Natural killer cell treated with Interleukin-12 subunit alpha and Interleukin-12 subunit beta and Interleukin-15 and Interleukin-18, amount 100 ng/mL, for 72 hours (primary cell): Measurements from ENCODE around the gene PALD1. TPM values are rescaled to one million over a fixed set of nuclear protein-coding genes. Genes with fewer than 3 reads are reported as not detected.

ENCODE experiments used
- ATAC-seq, 2 donors: fragments of 150-1000 bp; cut with Tn5 transposase in 1 of 2; sonication (Bioruptor Pico), chemical (Tn5 transposase) in 1 of 2; 2 replicates each; pipeline ENCODE4 v1.10.0; 2021
- DNase-seq: peaks from one replicate; pipeline ENCODE4 v3.0.0; 2022; ENCODE audit warnings: low spot score
- H3K27ac Mint-ChIP-seq, 2 donors: 1 replicate in 1 of 2; 2 replicates in 1 of 2; pipeline ENCODE4 v1.8.0; 2022; ENCODE audit warnings: mixed read lengths in 2 of 2, mild to moderate bottlenecking in 1 of 2, moderate library complexity in 1 of 2
- H3K27me3 Mint-ChIP-seq, 2 donors: 1 replicate in 1 of 2; 2 replicates in 1 of 2; pipeline ENCODE4 v1.8.0; 2022; ENCODE audit warnings: mixed read lengths in 2 of 2
- H3K36me3 Mint-ChIP-seq: one replicate; pipeline ENCODE4 v1.8.0; 2022; ENCODE audit warnings: mixed read lengths
- H3K4me1 Mint-ChIP-seq, 2 donors: 1 replicate in 1 of 2; 2 replicates in 1 of 2; pipeline ENCODE4 v1.8.0; 2022; ENCODE audit warnings: low read depth in 2 of 2, mixed read lengths in 2 of 2, mild to moderate bottlenecking in 1 of 2
- H3K4me3 Mint-ChIP-seq: one replicate; pipeline ENCODE4 v1.8.0; 2022; ENCODE audit warnings: mixed read lengths
- H3K9me3 Mint-ChIP-seq: 2 replicates; pipeline ENCODE4 v1.8.0; 2022; ENCODE audit warnings: mixed read lengths
- total RNA-seq, 2 donors: library from RNA; stranded (reverse); gene quantifications; one replicate each; pipeline ENCODE4 v1.2.3, GENCODE V29; 2022

The PALD1 gene
- total RNA-seq, 2 donors from 2014 or later: 0.33 to 1.4 TPM

GRCh38 chr10:70534281-70534680, 55.7 kb downstream of the PALD1 start:
- ATAC-seq: no peak
- DNase-seq: no peak
- Mint-ChIP-seq H3K27me3 (peaks cover 0 to 5% of the 10 kb centered on the region in 2 donors), H3K36me3 (no peaks in the 10 kb centered on the region), H3K4me1 (no peaks in the 10 kb centered on the region), H3K9me3 (no peaks in the 10 kb centered on the region), H3K4me3 (no peak overlapping the region), H3K27ac (no peak overlapping the region)

GRCh38 chr10:70535001-70535400, 56.4 kb downstream of the PALD1 start:
- Mint-ChIP-seq H3K27me3 (peaks cover 5% of the 10 kb centered on the region in 2 donors), H3K4me1 (peaks cover 0 to 3% of the 10 kb centered on the region in 2 donors), H3K27ac (no peak overlapping the region), H3K36me3 (no peaks in the 10 kb centered on the region), H3K9me3 (no peaks in the 10 kb centered on the region), H3K4me3 (no peak overlapping the region)
- no peak for ATAC-seq
- DNase-seq: no peak

DNA sequence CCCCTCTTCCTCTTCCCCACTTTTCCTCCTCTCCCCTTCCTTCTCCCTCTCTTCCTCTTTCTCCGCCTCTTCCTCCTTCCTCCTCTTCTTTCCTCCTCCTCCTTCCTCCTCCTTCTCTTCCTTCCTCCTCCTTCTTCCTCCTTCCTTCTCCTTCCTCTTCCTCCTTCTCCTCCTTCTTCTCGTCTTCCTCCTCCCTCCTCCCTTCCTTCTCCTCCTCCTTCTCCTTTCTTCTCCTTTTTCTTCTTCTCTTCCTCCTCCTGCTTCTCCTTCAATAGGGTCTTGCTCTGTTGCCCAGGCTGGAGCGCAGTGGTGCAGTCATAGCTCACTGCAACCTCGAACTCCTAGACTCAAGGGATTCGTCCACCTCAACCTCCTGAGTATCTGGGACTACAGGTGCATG, 56.9 kb downstream of the PALD1 start:
- ATAC-seq (no peak), DNase-seq (no peak)
- Mint-ChIP-seq H3K27me3 (peaks cover 5 to 8% of the 10 kb centered on the region in 2 donors), H3K36me3 (no peaks in the 10 kb centered on the region), H3K9me3 (no peaks in the 10 kb centered on the region), H3K4me3 (no peak overlapping the region), H3K4me1 (peaks cover 0 to 8% of the 10 kb centered on the region in 2 donors), H3K27ac (no peak overlapping the region)

DNA sequence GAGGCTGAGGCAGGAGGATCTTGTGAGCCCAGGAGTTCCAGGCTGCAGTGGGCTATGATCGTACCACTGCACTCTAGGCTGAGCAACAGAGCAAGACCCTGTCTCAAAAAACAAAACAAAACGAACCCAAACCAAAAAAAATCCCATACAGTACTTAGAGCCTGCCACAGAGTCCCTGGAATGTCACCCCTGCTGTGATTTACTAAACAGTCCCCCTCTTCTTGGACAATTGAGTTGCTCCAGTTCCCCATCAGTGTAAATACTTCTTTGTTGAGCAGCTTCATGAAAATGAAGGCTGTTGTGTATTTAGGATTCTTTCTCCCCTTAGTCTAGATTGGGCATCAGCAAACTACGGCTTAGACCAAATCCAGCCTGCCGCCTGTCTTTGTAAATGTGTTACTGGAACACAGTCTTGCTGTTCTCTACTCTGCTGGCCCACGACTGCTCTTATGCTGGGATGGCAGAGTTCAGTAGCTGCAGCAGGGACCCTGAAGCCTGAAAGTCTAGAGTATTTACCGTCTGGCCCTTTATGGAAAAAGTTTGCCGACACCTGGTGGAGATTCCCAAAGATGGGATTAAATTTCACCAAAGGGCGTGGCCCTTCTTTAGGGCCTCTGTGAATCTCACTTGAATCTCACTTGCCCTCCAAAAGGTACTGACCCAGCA, 57.8 kb downstream of the PALD1 start:
- Mint-ChIP-seq H3K4me1 (peaks cover 0 to 8% of the 10 kb centered on the region in 2 donors), H3K4me3 (no peak overlapping the region), H3K27ac (no peak overlapping the region)

DNA sequence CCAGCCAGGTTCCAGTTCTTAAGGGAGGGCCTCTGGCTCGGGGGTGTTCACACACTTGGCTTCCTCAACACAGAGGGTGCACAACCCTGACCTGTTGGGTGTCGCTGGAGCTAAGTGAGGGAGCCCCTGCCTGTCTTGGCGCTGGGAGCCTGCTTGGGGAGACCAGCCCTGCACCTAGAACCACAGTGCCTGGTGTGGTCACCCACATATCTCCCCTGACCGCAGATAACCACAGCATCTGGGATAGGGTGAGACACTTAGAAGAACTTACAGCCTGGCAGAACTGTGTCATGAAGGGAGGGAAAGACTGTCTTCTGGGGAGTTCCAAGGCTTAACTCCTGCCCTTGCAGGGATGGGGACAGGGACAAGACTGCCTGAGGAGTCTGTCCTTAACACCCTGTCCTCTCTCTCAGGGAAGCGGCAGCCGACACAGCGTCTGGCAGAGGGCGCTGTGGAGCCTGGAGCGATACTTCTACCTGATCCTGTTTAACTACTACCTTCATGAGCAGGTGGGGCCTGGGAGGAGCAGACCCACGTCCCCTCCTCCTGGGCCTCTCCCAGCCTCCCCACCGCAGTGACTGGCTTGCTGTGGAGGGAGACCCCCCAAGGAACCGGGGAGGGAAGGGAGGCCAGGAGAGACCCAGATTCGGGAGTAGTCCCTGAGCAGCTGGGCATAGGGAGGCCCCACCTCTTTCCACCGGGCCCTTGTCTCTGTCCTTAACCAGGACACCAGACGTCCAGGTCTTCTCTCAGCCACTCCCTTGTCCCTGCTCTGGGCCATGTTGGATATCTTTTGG, 59.0 kb downstream of the PALD1 start:
- DNase-seq (no peak), ATAC-seq (peak in 1 of 2 donors; percentile 33)
- H3K36me3 Mint-ChIP-seq: no peaks in the 10 kb centered on the region
- H3K4me3 Mint-ChIP-seq: no peak overlapping the region
- H3K4me1 Mint-ChIP-seq: peaks cover 0 to 8% of the 10 kb centered on the region in 2 donors
- peaks cover 5 to 8% of the 10 kb centered on the region in 2 donors for H3K27me3 Mint-ChIP-seq
- no peak overlapping the region for H3K27ac Mint-ChIP-seq
- H3K9me3 Mint-ChIP-seq: no peaks in the 10 kb centered on the region

More for the DNA sequence above, 57.8 kb downstream of the PALD1 start:
- DNase-seq (no peak), ATAC-seq (no peak)
- H3K36me3 Mint-ChIP-seq: no peaks in the 10 kb centered on the region
- H3K9me3 Mint-ChIP-seq: no peaks in the 10 kb centered on the region
- H3K27me3 Mint-ChIP-seq: peaks cover 5 to 8% of the 10 kb centered on the region in 2 donors

- Mint-ChIP-seq H3K36me3 (no peaks in the 10 kb centered on the region), H3K27ac (no peak overlapping the region), H3K4me1 (peaks cover 0 to 8% of the 10 kb centered on the region in 2 donors), H3K9me3 (no peaks in the 10 kb centered on the region), H3K27me3 (peaks cover 5 to 8% of the 10 kb centered on the region in 2 donors), H3K4me3 (no peak overlapping the region)
- no peak for DNase-seq
- no peak for ATAC-seq
Measured at GRCh38 chr10:70538195-70538520, 59.6 kb downstream of the PALD1 start.

DNA sequence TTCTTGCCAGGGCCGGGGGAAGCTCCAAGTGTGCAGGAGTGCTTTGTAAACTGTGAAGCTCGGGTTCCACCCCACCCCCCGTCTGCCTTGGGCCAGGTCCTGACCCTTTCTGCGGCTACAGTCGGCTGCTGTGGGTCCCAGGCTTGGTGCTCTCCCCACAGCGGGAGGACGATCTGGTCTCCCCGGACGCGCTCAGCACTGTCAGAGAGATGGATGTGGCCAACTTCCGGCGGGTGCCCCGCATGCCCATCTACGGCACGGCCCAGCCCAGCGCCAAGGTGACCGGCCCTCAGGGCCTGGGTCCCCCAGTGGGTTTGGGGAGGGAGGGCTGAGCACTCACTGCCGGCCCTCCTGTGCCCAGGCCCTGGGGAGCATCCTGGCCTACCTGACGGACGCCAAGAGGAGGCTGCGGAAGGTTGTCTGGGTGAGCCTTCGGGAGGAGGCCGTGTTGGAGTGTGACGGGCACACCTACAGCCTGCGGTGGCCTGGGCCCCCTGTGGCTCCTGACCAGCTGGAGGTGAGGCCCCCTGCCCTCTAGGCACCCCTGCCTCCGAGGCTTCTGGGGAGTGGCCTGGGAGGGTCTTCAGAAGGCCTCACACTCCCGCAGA, 60.3 kb downstream of the PALD1 start:
- Mint-ChIP-seq H3K36me3 (no peaks in the 10 kb centered on the region), H3K4me3 (no peak overlapping the region), H3K9me3 (no peaks in the 10 kb centered on the region), H3K27me3 (peaks cover 5 to 8% of the 10 kb centered on the region in 2 donors), H3K27ac (no peak overlapping the region), H3K4me1 (peaks cover 0 to 8% of the 10 kb centered on the region in 2 donors)
- no peak for ATAC-seq
- DNase-seq: no peak

GRCh38 chr10:70539471-70539870, 60.9 kb downstream of the PALD1 start:
- DNase-seq (no peak), ATAC-seq (no peak)
- Mint-ChIP-seq H3K27ac (no peak overlapping the region), H3K9me3 (no peaks in the 10 kb centered on the region), H3K36me3 (no peaks in the 10 kb centered on the region), H3K4me1 (peaks cover 0 to 8% of the 10 kb centered on the region in 2 donors), H3K4me3 (no peak overlapping the region), H3K27me3 (peaks cover 5 to 8% of the 10 kb centered on the region in 2 donors)

- peaks cover 5 to 8% of the 10 kb centered on the region in 2 donors for H3K27me3 Mint-ChIP-seq
- DNase-seq (no peak), ATAC-seq (peak in 1 of 2 donors; percentile 55)
- no peaks in the 10 kb centered on the region for H3K9me3 Mint-ChIP-seq
- no peaks in the 10 kb centered on the region for H3K36me3 Mint-ChIP-seq
- H3K27ac Mint-ChIP-seq: no peak overlapping the region
- peaks cover 0 to 8% of the 10 kb centered on the region in 2 donors for H3K4me1 Mint-ChIP-seq
- H3K4me3 Mint-ChIP-seq: no peak overlapping the region
Measured at GRCh38 chr10:70540089-70540788, 61.7 kb downstream of the PALD1 start.

DNA sequence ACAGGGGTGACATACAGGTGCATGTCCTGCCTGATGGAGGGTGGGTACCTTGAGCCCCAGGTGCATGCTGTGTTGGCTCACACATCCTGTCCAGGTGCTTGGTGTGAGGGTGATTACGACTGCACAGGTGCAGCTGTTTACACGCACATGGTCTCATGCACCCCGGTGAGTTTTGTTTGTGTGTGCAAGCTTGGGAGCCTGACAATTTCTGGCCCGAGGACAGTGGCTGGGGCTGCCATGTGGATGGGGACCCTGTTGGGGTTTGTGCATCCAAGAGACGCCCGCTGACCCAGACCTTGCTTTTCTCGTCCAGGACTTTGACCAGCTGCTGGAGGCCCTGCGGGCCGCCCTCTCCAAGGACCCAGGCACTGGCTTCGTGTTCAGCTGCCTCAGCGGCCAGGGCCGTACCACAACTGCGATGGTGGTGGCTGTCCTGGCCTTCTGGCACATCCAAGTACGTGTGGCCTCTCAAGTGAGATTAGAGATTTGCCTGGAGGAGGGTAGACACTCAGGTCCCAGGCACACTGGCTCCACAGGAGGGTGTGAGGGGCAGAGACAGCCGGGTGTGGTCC, 62.3 kb downstream of the PALD1 start:
- Mint-ChIP-seq H3K9me3 (no peaks in the 10 kb centered on the region), H3K27ac (no peak overlapping the region), H3K4me1 (peaks cover 0 to 8% of the 10 kb centered on the region in 2 donors), H3K36me3 (no peaks in the 10 kb centered on the region), H3K4me3 (no peak overlapping the region), H3K27me3 (peaks cover 2 to 8% of the 10 kb centered on the region in 2 donors)
- no peak for ATAC-seq
- DNase-seq: no peak

GRCh38 chr10:70541736-70542564, 63.4 kb downstream of the PALD1 start:
- DNase-seq: no peak
- no peak for ATAC-seq
- no peaks in the 10 kb centered on the region for H3K36me3 Mint-ChIP-seq
- H3K27me3 Mint-ChIP-seq: peaks cover 0 to 8% of the 10 kb centered on the region in 2 donors
- no peak overlapping the region for H3K27ac Mint-ChIP-seq
- H3K4me1 Mint-ChIP-seq: peaks cover 0 to 8% of the 10 kb centered on the region in 2 donors
- no peaks in the 10 kb centered on the region for H3K9me3 Mint-ChIP-seq
- no peak overlapping the region for H3K4me3 Mint-ChIP-seq

DNA sequence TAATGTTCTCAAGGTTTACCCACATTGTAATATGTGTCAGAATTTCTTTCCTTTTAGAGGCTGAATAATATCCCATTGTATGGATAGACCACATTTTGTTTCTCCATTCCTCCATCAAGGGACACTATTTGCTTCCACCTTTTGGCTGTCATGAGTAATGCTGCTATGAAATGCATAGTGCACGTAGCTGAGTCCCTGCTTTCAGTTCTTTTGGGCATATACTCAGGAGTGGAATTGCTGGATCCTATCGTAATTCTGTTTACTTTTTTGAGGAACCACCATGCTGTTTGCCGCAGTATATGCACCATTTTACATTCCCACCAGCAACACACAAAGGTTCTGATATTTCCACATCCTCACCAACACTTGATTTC, 64.0 kb downstream of the PALD1 start:
- Mint-ChIP-seq H3K9me3 (no peaks in the 10 kb centered on the region), H3K27me3 (peaks cover 0 to 8% of the 10 kb centered on the region in 2 donors), H3K36me3 (no peaks in the 10 kb centered on the region), H3K4me1 (peaks cover 0 to 8% of the 10 kb centered on the region in 2 donors), H3K27ac (no peak overlapping the region), H3K4me3 (no peak overlapping the region)
- DNase-seq (no peak), ATAC-seq (no peak)

GRCh38 chr10:70543911-70544310, 65.3 kb downstream of the PALD1 start:
- Mint-ChIP-seq H3K27ac (no peak overlapping the region), H3K9me3 (no peaks in the 10 kb centered on the region), H3K27me3 (peaks cover 0 to 8% of the 10 kb centered on the region in 2 donors), H3K36me3 (no peaks in the 10 kb centered on the region), H3K4me3 (no peak overlapping the region), H3K4me1 (peaks cover 0 to 8% of the 10 kb centered on the region in 2 donors)
- no peak for DNase-seq
- ATAC-seq: no peak
